Gastrocnemius medialis (tissue), 4 donors: ENCODE data around the gene CCDC142.

Experiments
- CTCF ChIP-seq, 5 experiments: fragments of 450-650 bp in 3 of 5; fragments of 200-600 bp in 2 of 5; sonication (generic) in 2 of 5; IDR thresholded peaks in 4 of 5; conservative IDR thresholded peaks in 1 of 5; 1 replicate in 4 of 5; 2 replicates in 1 of 5; pipeline ENCODE4 v1.5.1; 2016 to 2019; ENCODE audit warnings: antibody characterized with exemption in 5 of 5, mild to moderate bottlenecking in 3 of 5, moderate library complexity in 3 of 5
- POLR2A ChIP-seq, 2 donors: fragments of 450-650 bp; IDR thresholded peaks; one replicate each; pipeline ENCODE4 v1.6.1; 2017; ENCODE audit warnings: antibody characterized with exemption in 2 of 2, mild to moderate bottlenecking in 2 of 2, moderate library complexity in 2 of 2

GRCh38 chr2:74481431-74481830 lies 1.4 kb downstream of the CCDC142 start:
- TF ChIP-seq CTCF (IDR thresholded peaks at IDR 0.05 in 4 of 5, conservative IDR thresholded peaks at IDR 0.05 in 1 of 5): no peak
- no peak for TF ChIP-seq POLR2A (IDR thresholded peaks at IDR 0.05)
